Globus pallidus (tissue), 1 donor: ENCODE data around the gene AFF3.

Source experiments
- DNase-seq: peaks from one replicate; pipeline ENCODE4 v3.0.0-alpha.2; 2015; ENCODE audit warnings: low spot score

AFF3 gene

GRCh38 chr2:99824758-99825157, 317.6 kb downstream of the AFF3 start:
- no peak for DNase-seq

GRCh38 chr2:99822474-99823207, 319.7 kb downstream of the AFF3 start:
- no peak for DNase-seq

- no peak for DNase-seq
Observed at GRCh38 chr2:99821984-99822383, 320.4 kb downstream of the AFF3 start.

GRCh38 chr2:99821572-99821971, 320.8 kb downstream of the AFF3 start:
- DNase-seq, result no peak

- no peak for DNase-seq
Observed at GRCh38 chr2:99821039-99821438, 321.4 kb downstream of the AFF3 start.

GRCh38 chr2:99819766-99820165, 322.6 kb downstream of the AFF3 start:
- no peak for DNase-seq

GRCh38 chr2:99818842-99819241, 323.5 kb downstream of the AFF3 start:
- no peak for DNase-seq

- no peak for DNase-seq
Observed at GRCh38 chr2:99816908-99817307, 325.5 kb downstream of the AFF3 start.

GRCh38 chr2:99812426-99812825, 330.0 kb downstream of the AFF3 start:
- DNase-seq, result no peak

- DNase-seq, result no peak
Observed at GRCh38 chr2:99811544-99811943, 330.8 kb downstream of the AFF3 start.

GRCh38 chr2:99810225-99810624, 332.2 kb downstream of the AFF3 start:
- no peak for DNase-seq

GRCh38 chr2:99809259-99809900, 333.0 kb downstream of the AFF3 start:
- DNase-seq, result no peak

- DNase-seq, result no peak
Observed at GRCh38 chr2:99808361-99809200, 333.8 kb downstream of the AFF3 start.

GRCh38 chr2:99806758-99807157, 335.6 kb downstream of the AFF3 start:
- no peak for DNase-seq

GRCh38 chr2:99805930-99806476, 336.4 kb downstream of the AFF3 start:
- DNase-seq, result no peak

- no peak for DNase-seq
Observed at GRCh38 chr2:99803846-99804245, 338.5 kb downstream of the AFF3 start.

- no peak for DNase-seq
Observed at GRCh38 chr2:99802734-99803133, 339.7 kb downstream of the AFF3 start.

- DNase-seq, result no peak
Observed at GRCh38 chr2:99801327-99801901, 341.0 kb downstream of the AFF3 start.

- DNase-seq, result no peak
Observed at GRCh38 chr2:99797475-99797874, 344.9 kb downstream of the AFF3 start.

GRCh38 chr2:99794414-99794813, 348.0 kb downstream of the AFF3 start:
- no peak for DNase-seq

GRCh38 chr2:99793022-99793421, 349.4 kb downstream of the AFF3 start:
- no peak for DNase-seq

GRCh38 chr2:99789849-99790248, 352.5 kb downstream of the AFF3 start:
- DNase-seq, result no peak
